HG02759 (cell line): ENCODE measurements around the gene CIPC.

Experiments
- ATAC-seq: cut with Tn5 transposase; IDR thresholded peaks from one replicate; pipeline ENCODE4 v1.9.1; 2021; ENCODE audit warnings: mild to moderate bottlenecking, moderate library complexity; ENCODE audit not compliant: unreplicated experiment

CIPC gene

GRCh38 chr14:77068517-77069200, 29.4 kb upstream of the CIPC start:
- ATAC-seq: no peak

- ATAC-seq: no peak
Measured at GRCh38 chr14:77069551-77069950, 28.5 kb upstream of the CIPC start.

GRCh38 chr14:77071938-77072388, 26.1 kb upstream of the CIPC start:
- ATAC-seq: no peak

- no peak for ATAC-seq
Measured at GRCh38 chr14:77074969-77075368, 23.1 kb upstream of the CIPC start.

- no peak for ATAC-seq
Measured at GRCh38 chr14:77076113-77076631, 21.9 kb upstream of the CIPC start.

GRCh38 chr14:77077040-77077439, 21.0 kb upstream of the CIPC start:
- ATAC-seq: no peak

GRCh38 chr14:77082356-77082755, 15.7 kb upstream of the CIPC start:
- no peak for ATAC-seq

- ATAC-seq: no peak
Measured at GRCh38 chr14:77083082-77083481, 15.0 kb upstream of the CIPC start.

GRCh38 chr14:77084985-77085384, 13.1 kb upstream of the CIPC start:
- ATAC-seq: no peak

- ATAC-seq: no peak
Measured at GRCh38 chr14:77085538-77085937, 12.5 kb upstream of the CIPC start.

GRCh38 chr14:77086017-77086727, 11.9 kb upstream of the CIPC start:
- ATAC-seq: no peak

- ATAC-seq: no peak
Measured at GRCh38 chr14:77086951-77087350, 11.1 kb upstream of the CIPC start.

- ATAC-seq: no peak
Measured at GRCh38 chr14:77087631-77088030, 10.4 kb upstream of the CIPC start.

- ATAC-seq: no peak
Measured at GRCh38 chr14:77088219-77088618, 9.8 kb upstream of the CIPC start.

- no peak for ATAC-seq
Measured at GRCh38 chr14:77088645-77089044, 9.4 kb upstream of the CIPC start.

GRCh38 chr14:77091518-77091917, 6.5 kb upstream of the CIPC start:
- ATAC-seq: no peak

GRCh38 chr14:77092676-77093075, 5.4 kb upstream of the CIPC start:
- no peak for ATAC-seq

- ATAC-seq: no peak
Measured at GRCh38 chr14:77094672-77095284, 3.3 kb upstream of the CIPC start.

GRCh38 chr14:77097006-77097699, 905 bp upstream of the CIPC start:
- ATAC-seq: no peak

- no peak for ATAC-seq
Measured at GRCh38 chr14:77098529-77099353, 683 bp downstream of the CIPC start.
